Thyroid gland (tissue), 4 donors: ENCODE measurements around the gene ZNF534. TPM values are rescaled to one million over a fixed set of nuclear protein-coding genes. Genes with fewer than 3 reads are reported as not detected.
"Not testable (repeated sequence)": the region's sequence is repeated elsewhere in the genome, so short reads cannot be mapped to it uniquely, and the experiment has no call there.

Experiments used
- DNase-seq, 2 donors: peaks; one replicate each; pipeline ENCODE4 v3.0.0-alpha.2; 2019
- H3K27ac ChIP-seq, 3 donors: fragments of 200-600 bp; sonication (generic); 1 replicate in 2 of 3; 2 replicates in 1 of 3; pipeline ENCODE4 v1.5.1; 2016 to 2019; ENCODE audit warnings: mild to moderate bottlenecking in 1 of 3, moderate library complexity in 1 of 3
- H3K27me3 ChIP-seq: fragments of 200-600 bp; sonication (generic); one replicate; pipeline ENCODE4 v1.5.1; 2019
- H3K36me3 ChIP-seq, 2 donors: fragments of 200-600 bp; sonication (generic); one replicate each; pipeline ENCODE4 v1.5.1; 2016 to 2019
- H3K4me1 ChIP-seq, 2 donors: fragments of 200-600 bp; sonication (generic); one replicate each; pipeline ENCODE4 v1.5.1; 2017 to 2019
- H3K4me3 ChIP-seq, 3 donors: fragments of 200-600 bp; sonication (generic); replicated peaks in 1 of 3; 1 replicate in 2 of 3; 2 replicates in 1 of 3; pipeline ENCODE4 v1.5.1; 2016; ENCODE audit warnings: mild to moderate bottlenecking in 1 of 3
- H3K9me3 ChIP-seq: fragments of 200-600 bp; sonication (generic); one replicate; pipeline ENCODE4 v1.5.1; 2017
- POLR2A ChIP-seq, 2 donors: fragments of 450-650 bp; IDR thresholded peaks; one replicate each; pipeline ENCODE4 v1.6.1; 2017; ENCODE audit warnings: antibody characterized with exemption in 2 of 2, mild to moderate bottlenecking in 2 of 2, moderate library complexity in 1 of 2
- WGBS, 2 donors: methylation state at CpG; one replicate each; pipeline ENCODE4 v1.1.5; 2017; 5-methylcytosine and 5-hydroxymethylcytosine counted together
- intact Hi-C: fragments of 100-400 bp; cut with DNase I; formaldehyde crosslinking; loops from one replicate; pipeline ENCODE4 v1.15.1; 2023
- total RNA-seq, 4 donors: library from RNA; depleted of rRNA; stranded (reverse); fragments of >200 nt; gene quantifications; one replicate each; pipeline ENCODE4 v1.2.3, GENCODE V29; 2016
- TF ChIP-seq, protein P1 (sequence below), 6 experiments: fragments of 200-600 bp in 3 of 6; fragments of 450-650 bp in 3 of 6; sonication (generic) in 3 of 6; IDR thresholded peaks; one replicate each; pipeline ENCODE4 v1.5.1; 2016 to 2019; ENCODE audit warnings: antibody characterized with exemption in 6 of 6, mild to moderate bottlenecking in 2 of 6, inconsistent platforms in 1 of 6, moderate library complexity in 1 of 6

ZNF534 gene
- total RNA-seq, 4 donors from 2014 or later = 0.50 to 1.2 (median 0.54) TPM; not detected in 1

DNA sequence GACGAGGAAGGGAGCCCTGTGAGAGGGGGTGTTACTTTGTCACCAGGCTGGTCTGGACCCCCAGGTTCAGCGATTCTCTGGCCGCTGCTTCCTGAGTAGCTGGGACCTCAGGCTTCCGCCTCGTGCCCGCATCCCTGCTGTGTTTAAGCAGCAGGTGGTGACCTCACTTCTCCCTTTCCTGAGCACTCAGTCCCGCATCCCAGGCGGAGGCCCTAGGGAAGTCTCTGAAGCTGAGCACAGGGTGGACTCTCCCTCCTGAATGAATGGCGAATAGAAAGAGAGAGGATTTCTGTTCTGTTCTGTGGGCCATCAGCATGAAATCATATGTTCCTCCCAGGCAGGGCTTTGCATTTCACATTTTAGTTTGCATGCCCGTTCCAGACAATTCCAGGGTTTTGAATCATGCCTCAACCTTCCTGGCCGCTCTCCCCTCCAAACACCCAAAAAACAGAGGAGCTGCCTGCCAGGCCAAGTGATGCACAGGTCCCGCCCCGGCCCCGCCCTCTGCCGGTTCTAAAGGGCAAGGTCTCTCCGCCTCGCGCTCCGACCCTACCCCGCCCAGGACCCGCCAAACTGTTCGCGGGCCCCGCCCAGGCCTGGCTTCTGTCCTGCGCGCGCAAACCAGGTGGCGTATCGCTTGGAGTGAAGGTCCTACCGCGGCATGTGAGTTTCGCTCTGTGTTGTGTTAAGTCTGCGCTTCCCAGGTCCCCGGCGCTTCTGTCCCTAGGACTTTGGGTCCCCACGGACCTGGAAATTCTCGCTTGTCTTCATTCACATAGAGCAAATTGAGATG is 63.4 kb downstream of the ZNF534 start:
- H3K36me3 ChIP-seq = no peaks in the 10 kb centered on the region
- no peaks in the 10 kb centered on the region for H3K4me1 ChIP-seq
- peak overlapping the region in 1 of 3 donors; percentile 1 for H3K4me3 ChIP-seq
- no peak overlapping the region for H3K27ac ChIP-seq
- H3K9me3 ChIP-seq = no peaks in the 10 kb centered on the region
- peak; percentile 46 to 50 for DNase-seq
- intact Hi-C loops = no loop called here
- TF ChIP-seq, protein P1, sequence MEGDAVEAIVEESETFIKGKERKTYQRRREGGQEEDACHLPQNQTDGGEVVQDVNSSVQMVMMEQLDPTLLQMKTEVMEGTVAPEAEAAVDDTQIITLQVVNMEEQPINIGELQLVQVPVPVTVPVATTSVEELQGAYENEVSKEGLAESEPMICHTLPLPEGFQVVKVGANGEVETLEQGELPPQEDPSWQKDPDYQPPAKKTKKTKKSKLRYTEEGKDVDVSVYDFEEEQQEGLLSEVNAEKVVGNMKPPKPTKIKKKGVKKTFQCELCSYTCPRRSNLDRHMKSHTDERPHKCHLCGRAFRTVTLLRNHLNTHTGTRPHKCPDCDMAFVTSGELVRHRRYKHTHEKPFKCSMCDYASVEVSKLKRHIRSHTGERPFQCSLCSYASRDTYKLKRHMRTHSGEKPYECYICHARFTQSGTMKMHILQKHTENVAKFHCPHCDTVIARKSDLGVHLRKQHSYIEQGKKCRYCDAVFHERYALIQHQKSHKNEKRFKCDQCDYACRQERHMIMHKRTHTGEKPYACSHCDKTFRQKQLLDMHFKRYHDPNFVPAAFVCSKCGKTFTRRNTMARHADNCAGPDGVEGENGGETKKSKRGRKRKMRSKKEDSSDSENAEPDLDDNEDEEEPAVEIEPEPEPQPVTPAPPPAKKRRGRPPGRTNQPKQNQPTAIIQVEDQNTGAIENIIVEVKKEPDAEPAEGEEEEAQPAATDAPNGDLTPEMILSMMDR (IDR thresholded peaks at IDR 0.05) = no peak
- no peak for TF ChIP-seq POLR2A (IDR thresholded peaks at IDR 0.05)
- WGBS, 2 donors = 36 to 41% methylated on average over 35 to 37 of the region's 37 CpGs
- no peaks in the 10 kb centered on the region for H3K27me3 ChIP-seq

DNA sequence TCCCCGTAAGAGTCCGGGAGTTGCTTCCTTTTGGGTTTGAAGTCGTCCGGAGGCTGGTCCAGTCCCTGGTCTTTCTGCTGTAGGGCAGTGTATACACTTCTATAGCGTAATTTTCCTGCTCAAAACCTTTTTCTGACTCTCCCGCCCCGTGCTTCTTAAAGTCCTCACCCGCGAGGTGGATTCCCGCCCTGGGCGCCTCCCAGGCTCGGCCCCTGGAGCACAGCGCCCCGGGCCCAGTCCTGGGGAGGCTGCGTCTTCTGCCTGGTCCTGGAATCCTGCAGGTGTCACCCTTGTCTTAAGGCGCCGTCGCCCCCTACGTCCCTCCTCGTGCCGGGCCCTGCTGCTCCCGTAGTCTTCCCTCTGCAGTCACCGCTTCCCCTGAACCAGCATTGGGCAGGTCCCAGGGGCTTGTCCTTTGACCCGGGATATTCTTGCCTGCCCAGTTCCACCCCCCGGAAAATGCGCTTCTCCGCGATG is 64.1 kb downstream of the ZNF534 start:
- H3K4me3 ChIP-seq = peak overlapping the region in 1 of 3 donors; percentile 1
- peak; percentile 64 to 68 for DNase-seq
- TF ChIP-seq, protein P1 (IDR thresholded peaks at IDR 0.05) = peak in 4 of 6 experiments; percentile 24 to 65 (median 56)
- TF ChIP-seq POLR2A (IDR thresholded peaks at IDR 0.05) = no peak
- no peaks in the 10 kb centered on the region for H3K4me1 ChIP-seq
- H3K9me3 ChIP-seq = no peaks in the 10 kb centered on the region
- H3K27ac ChIP-seq = no peak overlapping the region
- no peaks in the 10 kb centered on the region for H3K27me3 ChIP-seq
- no peaks in the 10 kb centered on the region for H3K36me3 ChIP-seq
- intact Hi-C loops = no loop called here
- 14 to 19% methylated on average over 17 to 28 of the region's 28 CpGs for WGBS, 2 donors

GRCh38 chr19:52494518-52494917 is 65.6 kb downstream of the ZNF534 start:
- intact Hi-C loops = no loop called here
- 92 to 95% methylated on average over 3 of the region's 3 CpGs for WGBS, 2 donors
- no peak overlapping the region for H3K4me3 ChIP-seq
- H3K27ac ChIP-seq = no peak overlapping the region
- H3K27me3 ChIP-seq = no peaks in the 10 kb centered on the region
- no peaks in the 10 kb centered on the region for H3K9me3 ChIP-seq
- no peaks in the 10 kb centered on the region for H3K36me3 ChIP-seq
- DNase-seq = no peak
- TF ChIP-seq POLR2A (IDR thresholded peaks at IDR 0.05) = no peak
- TF ChIP-seq, protein P1 (IDR thresholded peaks at IDR 0.05) = no peak
- H3K4me1 ChIP-seq = no peaks in the 10 kb centered on the region

DNA sequence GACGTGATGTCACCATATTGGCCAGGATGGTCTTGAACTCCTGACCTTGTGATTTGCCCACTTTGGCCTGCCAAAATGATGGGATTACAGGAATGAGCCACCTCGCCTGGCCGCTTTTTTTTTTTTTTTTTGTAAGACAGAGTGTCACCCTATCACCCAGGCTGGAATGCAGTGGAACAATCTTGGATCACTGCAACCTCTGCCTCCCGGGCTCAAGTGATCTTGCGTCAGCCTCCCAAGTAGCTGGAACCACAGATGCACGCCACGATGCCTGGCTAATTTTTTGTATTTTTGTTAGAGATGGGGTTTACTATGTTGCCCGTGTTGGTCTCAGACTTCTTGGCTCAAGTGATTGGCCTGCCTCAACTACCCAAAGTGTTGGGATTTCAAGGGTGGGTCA is 69.6 kb downstream of the ZNF534 start:
- no peak overlapping the region for H3K4me3 ChIP-seq
- WGBS, 2 donors = 94 to 95% methylated on average over 8 of the region's 8 CpGs
- no peaks in the 10 kb centered on the region for H3K4me1 ChIP-seq
- DNase-seq = no peak
- no peaks in the 10 kb centered on the region for H3K9me3 ChIP-seq
- TF ChIP-seq, protein P1 (IDR thresholded peaks at IDR 0.05) = no peak
- TF ChIP-seq POLR2A (IDR thresholded peaks at IDR 0.05) = no peak
- no peaks in the 10 kb centered on the region for H3K27me3 ChIP-seq
- H3K27ac ChIP-seq = no peak overlapping the region
- intact Hi-C loops = no loop called here
- H3K36me3 ChIP-seq = peaks cover 0 to 3% of the 10 kb centered on the region in 2 donors

- H3K9me3 ChIP-seq, H3K27me3 ChIP-seq, DNase-seq, H3K27ac ChIP-seq, intact Hi-C loops, H3K4me1 ChIP-seq, H3K36me3 ChIP-seq, H3K4me3 ChIP-seq: not testable (repeated sequence)
- WGBS, 2 donors = 19 to 32% methylated on average over 3 of the region's 3 CpGs
These were observed 71.5 kb downstream of the ZNF534 start for GRCh38 chr19:52500474-52500873.

- H3K4me3 ChIP-seq, H3K36me3 ChIP-seq, H3K27me3 ChIP-seq, H3K4me1 ChIP-seq, H3K9me3 ChIP-seq, H3K27ac ChIP-seq, DNase-seq, intact Hi-C loops: not testable (repeated sequence)
- WGBS, 2 donors = 91 to 95% methylated on average over 9 to 12 of the region's 12 CpGs
These were observed 72.0 kb downstream of the ZNF534 start for GRCh38 chr19:52500991-52501390.
